ENCODE measurements around the gene POLA1. TPM values are rescaled to one million over a fixed set of nuclear protein-coding genes. Genes with fewer than 3 reads are reported as not detected.

The POLA1 gene
- total RNA-seq, 6 experiments from 2014 or later = 2.0 to 4.5 (median 2.8) TPM

DNA sequence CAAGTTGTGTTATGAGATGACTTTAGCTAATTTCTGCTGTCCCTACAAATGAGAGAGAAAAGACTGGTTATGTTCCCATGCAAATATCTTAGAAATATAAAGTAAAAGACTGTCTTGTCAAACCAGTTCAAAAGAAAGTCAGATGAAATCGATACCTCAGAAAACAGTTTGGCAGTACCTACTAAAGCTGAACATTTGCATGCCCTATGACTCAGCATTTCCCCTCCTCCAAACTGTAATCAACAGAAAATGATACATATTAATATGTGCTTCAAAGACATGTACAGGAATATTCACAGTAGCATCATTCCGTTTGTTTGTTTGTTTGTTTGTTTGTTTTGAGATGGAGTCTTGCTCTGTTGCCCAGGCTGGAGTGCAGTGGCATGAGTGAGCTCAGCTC, 231.7 kb downstream of the POLA1 start:
- WGBS (ENCODE audit: insufficient coverage, low coverage, low lambda C conversion rate, missing lambda C conversion rate) = 80% methylated on average over 2 of the region's 2 CpGs
- no peaks in the 10 kb centered on the region for H3K27me3 ChIP-seq
- H3K9me3 ChIP-seq = no peaks in the 10 kb centered on the region
- no peak overlapping the region for H3K27ac ChIP-seq
- no peak overlapping the region for H3K4me3 ChIP-seq
- ATAC-seq (no peak), DNase-seq (no peak)
- intact Hi-C loops (cut with DNase I) = no loop called here
- H3K36me3 ChIP-seq = no peaks in the 10 kb centered on the region
- no peak for TF ChIP-seq POLR2A (IDR thresholded peaks at IDR 0.05)
- TF ChIP-seq, protein P1, sequence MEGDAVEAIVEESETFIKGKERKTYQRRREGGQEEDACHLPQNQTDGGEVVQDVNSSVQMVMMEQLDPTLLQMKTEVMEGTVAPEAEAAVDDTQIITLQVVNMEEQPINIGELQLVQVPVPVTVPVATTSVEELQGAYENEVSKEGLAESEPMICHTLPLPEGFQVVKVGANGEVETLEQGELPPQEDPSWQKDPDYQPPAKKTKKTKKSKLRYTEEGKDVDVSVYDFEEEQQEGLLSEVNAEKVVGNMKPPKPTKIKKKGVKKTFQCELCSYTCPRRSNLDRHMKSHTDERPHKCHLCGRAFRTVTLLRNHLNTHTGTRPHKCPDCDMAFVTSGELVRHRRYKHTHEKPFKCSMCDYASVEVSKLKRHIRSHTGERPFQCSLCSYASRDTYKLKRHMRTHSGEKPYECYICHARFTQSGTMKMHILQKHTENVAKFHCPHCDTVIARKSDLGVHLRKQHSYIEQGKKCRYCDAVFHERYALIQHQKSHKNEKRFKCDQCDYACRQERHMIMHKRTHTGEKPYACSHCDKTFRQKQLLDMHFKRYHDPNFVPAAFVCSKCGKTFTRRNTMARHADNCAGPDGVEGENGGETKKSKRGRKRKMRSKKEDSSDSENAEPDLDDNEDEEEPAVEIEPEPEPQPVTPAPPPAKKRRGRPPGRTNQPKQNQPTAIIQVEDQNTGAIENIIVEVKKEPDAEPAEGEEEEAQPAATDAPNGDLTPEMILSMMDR (IDR thresholded peaks at IDR 0.05) = no peak
- H3K4me1 ChIP-seq = no peaks in the 10 kb centered on the region

DNA sequence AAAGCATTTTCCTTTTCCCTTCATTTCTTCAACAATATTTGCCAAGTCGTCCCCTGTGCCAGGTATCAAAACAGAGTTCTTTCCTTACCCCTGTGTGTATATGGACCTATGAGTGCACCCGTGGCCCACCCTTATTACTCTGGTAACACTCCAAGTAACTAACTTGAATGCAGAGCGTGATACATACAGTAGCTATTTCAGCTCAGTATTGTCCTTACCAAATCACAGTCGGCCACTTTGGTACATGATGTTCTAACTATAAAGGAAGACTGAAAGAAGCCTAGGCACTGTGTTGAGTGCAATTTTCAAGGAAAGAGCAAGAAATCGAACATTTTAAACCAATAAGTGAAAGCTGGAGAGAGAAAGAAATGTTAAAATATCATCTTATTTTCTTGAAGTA, 233.7 kb downstream of the POLA1 start:
- H3K27ac ChIP-seq = no peak overlapping the region
- ATAC-seq = no peak
- WGBS (ENCODE audit: insufficient coverage, low coverage, low lambda C conversion rate, missing lambda C conversion rate) = 61% methylated on average over 5 of the region's 5 CpGs
- no peaks in the 10 kb centered on the region for H3K4me1 ChIP-seq
- no peak for DNase-seq
- no peaks in the 10 kb centered on the region for H3K36me3 ChIP-seq
- H3K27me3 ChIP-seq = no peaks in the 10 kb centered on the region
- no peaks in the 10 kb centered on the region for H3K9me3 ChIP-seq
- intact Hi-C loops (cut with DNase I) = no loop called here
- no peak overlapping the region for H3K4me3 ChIP-seq
- TF ChIP-seq, protein P1 (IDR thresholded peaks at IDR 0.05) = no peak
- no peak for TF ChIP-seq POLR2A (IDR thresholded peaks at IDR 0.05)

DNA sequence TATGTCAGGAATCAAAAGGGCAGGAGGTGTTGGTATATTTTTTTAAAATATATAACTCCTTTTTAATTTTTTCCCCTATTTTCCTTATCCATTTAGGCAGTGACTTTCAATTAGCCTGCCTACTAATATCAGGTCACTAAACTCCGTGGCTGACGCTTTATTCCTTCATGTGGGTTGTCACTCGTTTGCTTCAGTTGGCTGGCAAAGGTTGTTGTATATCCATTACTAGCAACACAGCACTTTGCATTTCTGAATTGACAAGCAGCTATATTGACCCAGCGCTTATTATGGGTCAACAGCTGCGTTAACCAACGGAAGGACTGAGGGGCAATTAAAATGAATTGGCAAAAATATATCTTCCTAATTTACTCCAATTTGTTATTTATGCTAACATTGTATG, 234.4 kb downstream of the POLA1 start:
- no peaks in the 10 kb centered on the region for H3K4me1 ChIP-seq
- H3K27ac ChIP-seq = no peak overlapping the region
- H3K27me3 ChIP-seq = no peaks in the 10 kb centered on the region
- no peak for DNase-seq
- H3K4me3 ChIP-seq = no peak overlapping the region
- H3K9me3 ChIP-seq = no peaks in the 10 kb centered on the region
- ATAC-seq = no peak
- 67% methylated on average over 6 of the region's 6 CpGs for WGBS (ENCODE audit: insufficient coverage, low coverage, low lambda C conversion rate, missing lambda C conversion rate)
- H3K36me3 ChIP-seq = no peaks in the 10 kb centered on the region
- intact Hi-C loops (cut with DNase I) = no loop called here
- no peak for TF ChIP-seq POLR2A (IDR thresholded peaks at IDR 0.05)

DNA sequence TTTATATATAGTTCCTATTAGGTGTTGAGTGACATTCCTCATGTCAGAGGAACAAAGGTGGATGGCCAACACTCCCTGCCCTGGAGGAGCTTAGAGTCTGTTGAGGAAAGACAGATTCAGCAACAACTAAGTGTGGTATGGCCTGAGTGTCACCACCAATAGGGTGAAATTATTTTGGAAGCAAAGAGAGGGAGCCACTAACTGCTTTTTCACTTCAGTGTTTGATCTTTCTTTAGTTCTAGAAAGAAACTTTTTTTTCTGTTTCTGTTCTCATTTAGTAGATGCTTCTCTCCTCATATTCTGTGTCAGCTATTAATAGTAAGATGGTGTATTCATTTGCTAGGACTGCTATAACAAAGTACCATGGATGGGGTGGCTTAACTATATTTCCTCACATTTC, 240.6 kb downstream of the POLA1 start:
- intact Hi-C loops (cut with DNase I) = no loop called here
- no peaks in the 10 kb centered on the region for H3K9me3 ChIP-seq

DNA sequence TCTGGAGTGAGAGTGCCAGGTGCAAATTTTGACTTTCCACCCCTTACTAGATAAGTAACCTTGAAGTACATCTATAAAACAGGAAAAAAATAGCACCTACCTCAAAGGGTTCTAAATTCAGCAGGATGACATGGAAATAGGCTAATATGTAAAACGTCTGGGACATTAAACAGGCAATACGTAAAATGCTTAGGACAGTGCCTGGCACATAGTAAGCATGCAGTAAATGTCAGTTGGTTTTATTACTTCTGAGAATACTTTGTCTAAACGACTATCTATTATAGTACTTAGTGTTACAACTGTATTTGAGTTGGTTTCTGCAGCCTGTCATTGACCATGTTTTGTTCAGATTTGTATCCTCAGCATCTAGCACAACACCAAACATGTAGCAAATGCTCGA, 251.3 kb downstream of the POLA1 start:
- Histone ChIP-seq H3K4me1 (no peaks in the 10 kb centered on the region), H3K4me3 (no peak overlapping the region), H3K9me3 (no peaks in the 10 kb centered on the region), H3K36me3 (no peaks in the 10 kb centered on the region), H3K27me3 (peaks cover 0 to 4% of the 10 kb centered on the region in 2 donors), H3K27ac (no peak overlapping the region)
- TF ChIP-seq, protein P1 (IDR thresholded peaks at IDR 0.05) = no peak
- no peak for TF ChIP-seq POLR2A (IDR thresholded peaks at IDR 0.05)
- ATAC-seq (no peak), DNase-seq (no peak)
- WGBS (ENCODE audit: insufficient coverage, low coverage, low lambda C conversion rate, missing lambda C conversion rate) = 57% methylated on average over 4 of the region's 4 CpGs
- intact Hi-C loops (cut with DNase I) = no loop called here

More for the DNA sequence above, 240.6 kb downstream of the POLA1 start:
- TF ChIP-seq POLR2A (IDR thresholded peaks at IDR 0.05) = no peak
- TF ChIP-seq, protein P1 (IDR thresholded peaks at IDR 0.05) = no peak
- Histone ChIP-seq H3K27ac (no peak overlapping the region), H3K27me3 (peaks cover 0 to 2% of the 10 kb centered on the region in 2 donors), H3K36me3 (no peaks in the 10 kb centered on the region), H3K4me1 (no peaks in the 10 kb centered on the region), H3K4me3 (no peak overlapping the region)
- DNase-seq (no peak), ATAC-seq (no peak)
